Muscle layer of duodenum (tissue), 2 donors: ENCODE results near the gene DCUN1D2.

ENCODE experiments used
- H3K27ac ChIP-seq: one replicate; pipeline ENCODE4 v1.7.0; 2013; ENCODE audit warnings: mild to moderate bottlenecking, low read length
- H3K27me3 ChIP-seq: one replicate; pipeline ENCODE4 v1.7.0; 2013; ENCODE audit warnings: low read depth, mild to moderate bottlenecking, control low read depth, low read length
- H3K36me3 ChIP-seq, 2 donors: one replicate each; pipeline ENCODE4 v1.7.0; 2013; ENCODE audit warnings: low read length in 2 of 2, control low read depth in 1 of 2, mild to moderate bottlenecking in 1 of 2; ENCODE audit not compliant: insufficient read depth in 2 of 2, control insufficient read depth in 1 of 2
- H3K4me1 ChIP-seq, 2 donors: one replicate each; pipeline ENCODE4 v1.7.0; 2013; ENCODE audit warnings: low read length in 2 of 2, mild to moderate bottlenecking in 2 of 2, control low read depth in 1 of 2, moderate library complexity in 1 of 2; ENCODE audit not compliant: insufficient read depth in 2 of 2, control insufficient read depth in 1 of 2
- H3K4me3 ChIP-seq, 2 donors: one replicate each; pipeline ENCODE4 v1.7.0; 2013; ENCODE audit warnings: low read length in 2 of 2, low read depth in 1 of 2, mild to moderate bottlenecking in 1 of 2
- H3K9me3 ChIP-seq, 2 donors: one replicate each; pipeline ENCODE4 v1.7.0; 2013; ENCODE audit warnings: low read length in 2 of 2, control low read depth in 1 of 2, mild to moderate bottlenecking in 1 of 2; ENCODE audit not compliant: control insufficient read depth in 1 of 2
- donor health status: healthy.

DCUN1D2 gene

GRCh38 chr13:113514847-113515246 is 24.3 kb upstream of the DCUN1D2 start:
- no peaks in the 10 kb centered on the region for H3K9me3 ChIP-seq
- H3K36me3 ChIP-seq, result peaks cover 21 to 50% of the 10 kb centered on the region in 2 donors
- H3K27me3 ChIP-seq, result no peaks in the 10 kb centered on the region

GRCh38 chr13:113513761-113514160 is 23.2 kb upstream of the DCUN1D2 start:
- H3K27ac ChIP-seq, result no peak overlapping the region
- peaks cover 26 to 47% of the 10 kb centered on the region in 2 donors for H3K36me3 ChIP-seq
- no peak overlapping the region for H3K4me3 ChIP-seq
- no peaks in the 10 kb centered on the region for H3K4me1 ChIP-seq
- no peaks in the 10 kb centered on the region for H3K9me3 ChIP-seq
- no peaks in the 10 kb centered on the region for H3K27me3 ChIP-seq

More at GRCh38 chr13:113514847-113515246, 24.3 kb upstream of the DCUN1D2 start:
- Histone ChIP-seq H3K4me1 (no peaks in the 10 kb centered on the region), H3K27ac (no peak overlapping the region), H3K4me3 (no peak overlapping the region)

- no peaks in the 10 kb centered on the region for H3K27me3 ChIP-seq
- peaks cover 26 to 52% of the 10 kb centered on the region in 2 donors for H3K36me3 ChIP-seq
- H3K9me3 ChIP-seq, result no peaks in the 10 kb centered on the region
- H3K4me3 ChIP-seq, result no peak overlapping the region
- H3K27ac ChIP-seq, result no peak overlapping the region
- H3K4me1 ChIP-seq, result no peaks in the 10 kb centered on the region
Observed at GRCh38 chr13:113511361-113511760, 20.9 kb upstream of the DCUN1D2 start.

- Histone ChIP-seq H3K36me3 (peaks cover 23 to 53% of the 10 kb centered on the region in 2 donors), H3K9me3 (no peaks in the 10 kb centered on the region), H3K4me1 (no peaks in the 10 kb centered on the region), H3K4me3 (no peak overlapping the region), H3K27me3 (no peaks in the 10 kb centered on the region), H3K27ac (no peak overlapping the region)
Observed at GRCh38 chr13:113510871-113511270, 20.4 kb upstream of the DCUN1D2 start.

- no peak overlapping the region for H3K27ac ChIP-seq
- no peaks in the 10 kb centered on the region for H3K4me1 ChIP-seq
- H3K36me3 ChIP-seq, result peaks cover 23 to 53% of the 10 kb centered on the region in 2 donors
- H3K9me3 ChIP-seq, result no peaks in the 10 kb centered on the region
- no peaks in the 10 kb centered on the region for H3K27me3 ChIP-seq
- no peak overlapping the region for H3K4me3 ChIP-seq
Observed at GRCh38 chr13:113509989-113510388, 19.5 kb upstream of the DCUN1D2 start.

GRCh38 chr13:113508521-113509254 is 18.2 kb upstream of the DCUN1D2 start:
- Histone ChIP-seq H3K9me3 (no peaks in the 10 kb centered on the region), H3K27ac (no peak overlapping the region), H3K27me3 (no peaks in the 10 kb centered on the region), H3K4me1 (no peaks in the 10 kb centered on the region), H3K36me3 (peaks cover 23 to 58% of the 10 kb centered on the region in 2 donors), H3K4me3 (no peak overlapping the region)

- H3K9me3 ChIP-seq, result no peaks in the 10 kb centered on the region
- no peaks in the 10 kb centered on the region for H3K27me3 ChIP-seq
- H3K27ac ChIP-seq, result no peak overlapping the region
- H3K4me1 ChIP-seq, result no peaks in the 10 kb centered on the region
- H3K36me3 ChIP-seq, result peaks cover 23 to 60% of the 10 kb centered on the region in 2 donors
- H3K4me3 ChIP-seq, result no peak overlapping the region
Observed at GRCh38 chr13:113507505-113508345, 17.2 kb upstream of the DCUN1D2 start.

- H3K9me3 ChIP-seq, result no peaks in the 10 kb centered on the region
- no peak overlapping the region for H3K27ac ChIP-seq
- peaks cover 25 to 68% of the 10 kb centered on the region in 2 donors for H3K36me3 ChIP-seq
- H3K4me3 ChIP-seq, result no peak overlapping the region
- H3K4me1 ChIP-seq, result no peaks in the 10 kb centered on the region
- H3K27me3 ChIP-seq, result no peaks in the 10 kb centered on the region
Observed at GRCh38 chr13:113506871-113507388, 16.4 kb upstream of the DCUN1D2 start.

- Histone ChIP-seq H3K27me3 (no peaks in the 10 kb centered on the region), H3K9me3 (no peaks in the 10 kb centered on the region), H3K36me3 (peaks cover 27 to 68% of the 10 kb centered on the region in 2 donors), H3K4me3 (no peak overlapping the region), H3K4me1 (no peaks in the 10 kb centered on the region), H3K27ac (no peak overlapping the region)
Observed at GRCh38 chr13:113506025-113506685, 15.6 kb upstream of the DCUN1D2 start.

- Histone ChIP-seq H3K36me3 (peaks cover 36 to 78% of the 10 kb centered on the region in 2 donors), H3K9me3 (no peaks in the 10 kb centered on the region), H3K27ac (no peak overlapping the region), H3K4me1 (no peaks in the 10 kb centered on the region), H3K4me3 (no peak overlapping the region), H3K27me3 (no peaks in the 10 kb centered on the region)
Observed at GRCh38 chr13:113502686-113503085, 12.2 kb upstream of the DCUN1D2 start.
